ENCODE results near the gene PRKAB2.

DNA sequence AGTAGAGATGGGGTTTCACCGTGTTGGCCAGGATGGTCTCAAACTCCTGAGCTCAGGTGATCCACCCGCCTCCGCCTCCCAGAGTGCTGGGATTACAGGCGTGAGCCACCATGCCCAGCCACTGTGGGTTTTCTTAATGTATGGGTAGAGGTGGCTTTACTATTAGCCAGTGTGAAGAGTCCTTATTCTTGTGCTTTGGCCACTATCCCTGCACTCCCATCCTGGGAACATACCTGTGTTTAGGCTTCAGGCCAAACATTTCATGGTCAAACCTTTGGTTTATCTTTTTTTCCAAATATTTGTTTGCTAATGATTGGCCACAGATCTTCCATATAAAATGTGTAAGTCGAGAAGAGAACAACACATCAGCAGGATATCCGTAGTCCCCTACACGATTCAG is 36.3 kb upstream of the PRKAB2 start:
- TF ChIP-seq CTCF (IDR thresholded peaks at IDR 0.05; ENCODE audit: low read depth, low read length, missing input control) = no peak
- TF ChIP-seq, protein P1, sequence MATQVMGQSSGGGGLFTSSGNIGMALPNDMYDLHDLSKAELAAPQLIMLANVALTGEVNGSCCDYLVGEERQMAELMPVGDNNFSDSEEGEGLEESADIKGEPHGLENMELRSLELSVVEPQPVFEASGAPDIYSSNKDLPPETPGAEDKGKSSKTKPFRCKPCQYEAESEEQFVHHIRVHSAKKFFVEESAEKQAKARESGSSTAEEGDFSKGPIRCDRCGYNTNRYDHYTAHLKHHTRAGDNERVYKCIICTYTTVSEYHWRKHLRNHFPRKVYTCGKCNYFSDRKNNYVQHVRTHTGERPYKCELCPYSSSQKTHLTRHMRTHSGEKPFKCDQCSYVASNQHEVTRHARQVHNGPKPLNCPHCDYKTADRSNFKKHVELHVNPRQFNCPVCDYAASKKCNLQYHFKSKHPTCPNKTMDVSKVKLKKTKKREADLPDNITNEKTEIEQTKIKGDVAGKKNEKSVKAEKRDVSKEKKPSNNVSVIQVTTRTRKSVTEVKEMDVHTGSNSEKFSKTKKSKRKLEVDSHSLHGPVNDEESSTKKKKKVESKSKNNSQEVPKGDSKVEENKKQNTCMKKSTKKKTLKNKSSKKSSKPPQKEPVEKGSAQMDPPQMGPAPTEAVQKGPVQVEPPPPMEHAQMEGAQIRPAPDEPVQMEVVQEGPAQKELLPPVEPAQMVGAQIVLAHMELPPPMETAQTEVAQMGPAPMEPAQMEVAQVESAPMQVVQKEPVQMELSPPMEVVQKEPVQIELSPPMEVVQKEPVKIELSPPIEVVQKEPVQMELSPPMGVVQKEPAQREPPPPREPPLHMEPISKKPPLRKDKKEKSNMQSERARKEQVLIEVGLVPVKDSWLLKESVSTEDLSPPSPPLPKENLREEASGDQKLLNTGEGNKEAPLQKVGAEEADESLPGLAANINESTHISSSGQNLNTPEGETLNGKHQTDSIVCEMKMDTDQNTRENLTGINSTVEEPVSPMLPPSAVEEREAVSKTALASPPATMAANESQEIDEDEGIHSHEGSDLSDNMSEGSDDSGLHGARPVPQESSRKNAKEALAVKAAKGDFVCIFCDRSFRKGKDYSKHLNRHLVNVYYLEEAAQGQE (IDR thresholded peaks at IDR 0.05) = no peak
- TF ChIP-seq, protein P2, sequence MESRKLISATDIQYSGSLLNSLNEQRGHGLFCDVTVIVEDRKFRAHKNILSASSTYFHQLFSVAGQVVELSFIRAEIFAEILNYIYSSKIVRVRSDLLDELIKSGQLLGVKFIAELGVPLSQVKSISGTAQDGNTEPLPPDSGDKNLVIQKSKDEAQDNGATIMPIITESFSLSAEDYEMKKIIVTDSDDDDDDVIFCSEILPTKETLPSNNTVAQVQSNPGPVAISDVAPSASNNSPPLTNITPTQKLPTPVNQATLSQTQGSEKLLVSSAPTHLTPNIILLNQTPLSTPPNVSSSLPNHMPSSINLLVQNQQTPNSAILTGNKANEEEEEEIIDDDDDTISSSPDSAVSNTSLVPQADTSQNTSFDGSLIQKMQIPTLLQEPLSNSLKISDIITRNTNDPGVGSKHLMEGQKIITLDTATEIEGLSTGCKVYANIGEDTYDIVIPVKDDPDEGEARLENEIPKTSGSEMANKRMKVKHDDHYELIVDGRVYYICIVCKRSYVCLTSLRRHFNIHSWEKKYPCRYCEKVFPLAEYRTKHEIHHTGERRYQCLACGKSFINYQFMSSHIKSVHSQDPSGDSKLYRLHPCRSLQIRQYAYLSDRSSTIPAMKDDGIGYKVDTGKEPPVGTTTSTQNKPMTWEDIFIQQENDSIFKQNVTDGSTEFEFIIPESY (IDR thresholded peaks at IDR 0.05) = no peak
- no peak for TF ChIP-seq RAD21 (IDR thresholded peaks at IDR 0.05)
- TF ChIP-seq, protein P3, sequence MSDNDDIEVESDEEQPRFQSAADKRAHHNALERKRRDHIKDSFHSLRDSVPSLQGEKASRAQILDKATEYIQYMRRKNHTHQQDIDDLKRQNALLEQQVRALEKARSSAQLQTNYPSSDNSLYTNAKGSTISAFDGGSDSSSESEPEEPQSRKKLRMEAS (IDR thresholded peaks at IDR 0.05) = no peak
- no peak for TF ChIP-seq TAF1 (conservative IDR thresholded peaks at IDR 0.05)
- no peak for TF ChIP-seq SP1 (IDR thresholded peaks at IDR 0.05)
- no peak for TF ChIP-seq GABPA (IDR thresholded peaks at IDR 0.05 in 1 of 2, conservative IDR thresholded peaks at IDR 0.05 in 1 of 2)
- no peak for TF ChIP-seq JUND (IDR thresholded peaks at IDR 0.05)
- TF ChIP-seq, protein P4, sequence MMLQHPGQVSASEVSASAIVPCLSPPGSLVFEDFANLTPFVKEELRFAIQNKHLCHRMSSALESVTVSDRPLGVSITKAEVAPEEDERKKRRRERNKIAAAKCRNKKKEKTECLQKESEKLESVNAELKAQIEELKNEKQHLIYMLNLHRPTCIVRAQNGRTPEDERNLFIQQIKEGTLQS (IDR thresholded peaks at IDR 0.05) = no peak
- no peak for TF ChIP-seq YY1 (IDR thresholded peaks at IDR 0.05)
- TF ChIP-seq NR2F2 (IDR thresholded peaks at IDR 0.05) = no peak
- TF ChIP-seq FOXA1 (IDR thresholded peaks at IDR 0.05) = no peak
- no peak for TF ChIP-seq RXRA (IDR thresholded peaks at IDR 0.05)
